Stomach (tissue), 4 donors: ENCODE results near the gene ATG9B.

Experiments
- EP300 ChIP-seq: sonication (generic); formaldehyde crosslinking; IDR thresholded peaks from one replicate; pipeline ENCODE4 v1.6.1; 2017; ENCODE audit warnings: antibody characterized with exemption
- POLR2A ChIP-seq, 4 donors: fragments of 450-650 bp; IDR thresholded peaks; one replicate each; pipeline ENCODE4 v1.6.1; 2016; ENCODE audit warnings: antibody characterized with exemption in 4 of 4, control low read depth in 2 of 4, mild to moderate bottlenecking in 1 of 4, moderate library complexity in 1 of 4
- POLR2AphosphoS5 ChIP-seq, 3 donors: sonication (generic); formaldehyde crosslinking; IDR thresholded peaks; one replicate each; pipeline ENCODE4 v1.6.1; 2016; ENCODE audit warnings: antibody characterized with exemption in 3 of 3
- TF ChIP-seq, protein P1 (sequence below), 7 experiments: fragments of 450-650 bp in 4 of 7; fragments of 200-600 bp in 3 of 7; sonication (generic) in 3 of 7; IDR thresholded peaks; one replicate each; pipeline ENCODE4 v1.5.1; 2016 to 2019; ENCODE audit warnings: antibody characterized with exemption in 7 of 7, control low read depth in 2 of 7, mild to moderate bottlenecking in 1 of 7

DNA sequence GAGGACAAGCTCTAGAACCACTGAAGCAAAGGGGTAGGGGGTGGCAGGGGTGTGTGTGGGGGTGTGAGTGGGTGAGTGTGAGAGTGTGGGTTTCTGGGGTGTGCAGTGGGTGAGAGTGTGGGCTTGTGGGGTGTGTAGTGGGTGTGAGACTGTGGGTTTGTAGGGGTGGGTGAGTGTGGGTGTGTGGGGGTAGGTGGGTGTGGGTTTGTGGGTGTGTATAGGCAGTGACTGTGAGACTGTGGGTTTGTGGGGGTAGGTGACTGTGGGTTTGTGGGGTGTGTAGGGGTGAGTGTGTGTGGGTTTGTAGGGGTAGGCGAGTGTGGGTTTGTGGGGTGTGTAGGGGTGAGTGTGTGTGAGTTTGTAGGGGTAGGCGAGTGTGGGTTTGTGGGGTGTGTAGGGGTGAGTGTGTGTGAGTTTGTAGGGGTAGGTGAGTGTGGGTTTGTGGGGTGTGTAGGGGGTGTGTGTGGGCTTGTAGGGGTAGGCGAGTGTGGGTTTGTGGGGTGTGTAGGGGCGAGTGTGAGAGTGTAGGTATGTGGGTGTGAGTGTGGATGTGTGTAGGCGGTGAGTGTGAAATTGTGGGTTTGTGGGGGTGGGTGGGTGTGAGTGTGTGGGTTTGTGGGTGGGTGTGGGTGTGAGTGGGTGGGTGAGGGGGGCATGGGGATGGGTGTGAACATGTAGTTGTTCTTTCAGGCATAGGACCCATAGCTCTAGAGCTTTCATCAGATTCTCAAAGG, 24.6 kb downstream of the ATG9B start:
- TF ChIP-seq, protein P1, sequence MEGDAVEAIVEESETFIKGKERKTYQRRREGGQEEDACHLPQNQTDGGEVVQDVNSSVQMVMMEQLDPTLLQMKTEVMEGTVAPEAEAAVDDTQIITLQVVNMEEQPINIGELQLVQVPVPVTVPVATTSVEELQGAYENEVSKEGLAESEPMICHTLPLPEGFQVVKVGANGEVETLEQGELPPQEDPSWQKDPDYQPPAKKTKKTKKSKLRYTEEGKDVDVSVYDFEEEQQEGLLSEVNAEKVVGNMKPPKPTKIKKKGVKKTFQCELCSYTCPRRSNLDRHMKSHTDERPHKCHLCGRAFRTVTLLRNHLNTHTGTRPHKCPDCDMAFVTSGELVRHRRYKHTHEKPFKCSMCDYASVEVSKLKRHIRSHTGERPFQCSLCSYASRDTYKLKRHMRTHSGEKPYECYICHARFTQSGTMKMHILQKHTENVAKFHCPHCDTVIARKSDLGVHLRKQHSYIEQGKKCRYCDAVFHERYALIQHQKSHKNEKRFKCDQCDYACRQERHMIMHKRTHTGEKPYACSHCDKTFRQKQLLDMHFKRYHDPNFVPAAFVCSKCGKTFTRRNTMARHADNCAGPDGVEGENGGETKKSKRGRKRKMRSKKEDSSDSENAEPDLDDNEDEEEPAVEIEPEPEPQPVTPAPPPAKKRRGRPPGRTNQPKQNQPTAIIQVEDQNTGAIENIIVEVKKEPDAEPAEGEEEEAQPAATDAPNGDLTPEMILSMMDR (IDR thresholded peaks at IDR 0.05) = no peak
- TF ChIP-seq POLR2AphosphoS5 (IDR thresholded peaks at IDR 0.05) (no peak), POLR2A (IDR thresholded peaks at IDR 0.05) (no peak), EP300 (no peak)
